Umbilical cord (tissue), 2 donors: ENCODE measurements around the gene PLCL1. TPM values are rescaled to one million over a fixed set of nuclear protein-coding genes. Genes with fewer than 3 reads are reported as not detected.
"Not testable (repeated sequence)": the region's sequence is repeated elsewhere in the genome, so short reads cannot be mapped to it uniquely, and the experiment has no call there.

Experiments
- DNase-seq: peaks from one replicate; pipeline ENCODE4 v3.0.0-alpha.2; 2015; ENCODE audit warnings: low spot score
- total RNA-seq: library from RNA; depleted of rRNA; stranded (reverse); fragments of >200 nt; gene quantifications from one replicate; pipeline ENCODE4 v1.2.3, GENCODE V29; 2014; ENCODE audit warnings: low replicate concordance; ENCODE audit not compliant: insufficient read depth

PLCL1 gene
- total RNA-seq, 1 donor from 2014 or later: 13.5 TPM

DNA sequence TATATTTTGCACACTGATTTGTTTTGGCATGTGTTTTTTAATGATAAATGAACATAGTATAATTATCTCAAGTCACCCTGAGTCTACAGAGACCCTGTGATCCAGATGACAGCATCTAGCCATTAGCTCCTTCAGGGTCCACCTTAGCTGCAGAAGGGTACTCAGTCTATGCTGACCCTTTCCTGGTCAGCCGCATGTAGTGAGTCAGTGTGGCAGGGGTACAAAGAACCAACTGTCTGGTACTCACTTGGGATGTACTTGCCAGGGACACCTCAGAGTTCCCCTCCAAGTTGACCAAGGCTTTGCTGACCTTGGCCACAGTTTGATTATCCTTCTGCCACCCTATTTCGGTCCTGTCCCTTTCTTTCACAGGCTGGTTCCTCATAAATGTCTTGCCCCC is 369.5 kb downstream of the PLCL1 start:
- DNase-seq: no peak

DNA sequence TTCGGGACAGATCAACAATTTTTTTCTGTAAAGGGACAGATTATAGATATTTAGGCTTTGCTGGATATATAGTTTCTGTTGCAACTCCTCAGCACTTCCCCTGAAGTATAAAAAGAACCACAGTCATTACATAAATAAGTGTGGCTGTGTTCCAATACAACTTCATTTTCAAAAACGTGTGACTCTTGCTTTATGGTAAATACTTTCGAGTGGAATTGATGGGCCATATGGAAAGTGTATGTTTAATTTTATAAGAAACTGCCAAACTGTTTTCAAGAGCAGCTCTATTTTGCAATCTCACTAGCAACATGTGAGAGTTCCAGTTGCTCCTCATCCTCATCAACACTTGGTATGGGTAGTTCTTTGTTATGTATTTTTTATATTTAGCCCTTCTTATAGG is 370.9 kb downstream of the PLCL1 start:
- DNase-seq: no peak

DNA sequence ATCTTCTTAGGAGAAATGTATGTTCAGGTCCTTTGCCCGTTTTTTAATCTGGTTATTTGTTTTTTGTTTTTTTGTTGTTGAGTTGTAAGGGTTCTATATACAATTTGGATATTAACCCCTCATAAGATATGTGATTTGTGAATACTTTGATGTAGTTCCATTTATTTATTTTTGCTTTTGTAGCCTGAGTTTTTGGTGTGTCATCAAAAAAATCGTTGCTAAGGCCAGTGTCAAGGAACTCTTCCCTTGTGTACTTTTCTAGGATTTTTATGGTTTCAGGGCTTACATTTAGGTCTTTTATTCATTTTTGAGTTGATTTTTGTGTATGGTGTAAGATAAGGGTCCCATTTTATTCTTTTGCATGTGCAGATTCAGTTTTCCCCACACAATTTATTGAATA is 372.6 kb downstream of the PLCL1 start:
- DNase-seq: no peak

DNA sequence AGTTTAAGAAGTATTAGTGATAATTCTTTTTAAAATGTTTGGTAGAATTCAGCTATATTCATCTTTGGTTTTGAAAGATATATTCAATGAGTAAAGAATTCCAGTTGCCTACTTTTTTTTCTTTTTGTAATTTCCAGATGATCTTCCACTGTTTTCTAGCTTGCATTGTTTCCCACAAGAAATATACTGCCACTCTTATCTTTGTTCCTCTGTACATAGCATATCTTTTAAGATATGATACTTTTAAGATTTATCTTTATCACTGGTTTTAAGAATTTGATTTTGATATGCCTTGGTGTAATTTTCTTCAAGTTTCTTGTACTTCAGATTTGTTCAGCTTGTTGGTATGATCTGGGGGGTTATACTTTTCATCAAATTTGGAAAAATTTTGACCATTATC is 374.4 kb downstream of the PLCL1 start:
- no peak for DNase-seq

DNA sequence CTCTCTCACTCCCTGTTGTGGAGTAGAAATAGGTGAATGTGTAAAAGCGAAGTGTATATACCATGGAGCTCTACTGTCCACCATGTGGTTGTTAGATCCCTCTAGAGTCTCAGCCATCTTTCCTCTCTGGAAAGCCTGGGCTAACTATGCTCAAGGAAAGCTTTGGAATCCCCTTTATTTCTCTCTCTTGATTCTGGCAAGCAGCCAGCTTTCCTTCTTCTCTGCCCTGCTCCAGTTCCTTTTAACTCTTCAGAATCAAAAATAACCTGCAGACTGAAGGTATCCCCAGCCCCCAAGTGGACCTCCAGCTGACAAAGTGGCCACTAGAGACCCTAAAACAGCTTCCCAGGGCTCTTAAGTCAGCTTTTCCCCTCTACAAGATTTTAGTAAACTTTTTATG is 381.9 kb downstream of the PLCL1 start:
- DNase-seq: no peak

DNA sequence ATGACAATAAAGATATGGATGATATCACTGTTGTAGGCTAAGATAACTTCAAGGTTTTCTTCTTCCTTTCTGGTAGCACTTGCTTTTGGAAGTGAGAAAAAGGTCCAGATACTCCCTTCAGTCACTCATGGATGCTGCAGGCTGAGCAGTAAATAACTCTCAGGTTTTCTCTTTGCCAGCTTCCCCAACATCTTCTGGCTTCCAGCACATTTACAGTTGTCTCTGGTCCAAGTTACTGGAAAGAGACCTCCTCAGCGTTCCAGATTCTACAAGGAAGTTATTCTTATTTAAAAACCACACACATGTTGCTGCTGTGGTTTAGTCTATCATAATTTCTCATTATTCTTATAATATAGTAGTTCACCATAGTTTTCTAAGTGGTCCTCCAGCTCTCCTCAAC is 383.4 kb downstream of the PLCL1 start:
- DNase-seq: no peak

DNA sequence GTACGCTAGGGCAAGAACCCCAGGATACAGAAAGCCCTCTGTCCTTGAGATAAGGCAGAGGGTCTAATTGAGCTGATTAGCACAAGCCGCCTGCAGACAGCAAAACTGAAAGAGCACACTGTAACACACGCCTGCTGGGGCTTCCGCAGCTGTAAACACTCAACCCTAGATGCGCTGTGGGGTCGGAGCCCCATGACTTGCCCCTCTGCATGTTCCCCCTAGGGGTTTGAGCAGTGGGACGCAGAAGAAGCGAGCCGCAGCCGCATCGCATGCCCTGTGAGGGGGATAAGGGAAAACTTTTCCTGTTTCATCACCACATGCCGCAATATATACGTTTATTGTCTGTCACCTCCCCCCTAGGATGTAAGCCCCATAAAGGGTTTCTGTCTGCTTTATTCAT is 384.6 kb downstream of the PLCL1 start:
- no peak for DNase-seq

DNA sequence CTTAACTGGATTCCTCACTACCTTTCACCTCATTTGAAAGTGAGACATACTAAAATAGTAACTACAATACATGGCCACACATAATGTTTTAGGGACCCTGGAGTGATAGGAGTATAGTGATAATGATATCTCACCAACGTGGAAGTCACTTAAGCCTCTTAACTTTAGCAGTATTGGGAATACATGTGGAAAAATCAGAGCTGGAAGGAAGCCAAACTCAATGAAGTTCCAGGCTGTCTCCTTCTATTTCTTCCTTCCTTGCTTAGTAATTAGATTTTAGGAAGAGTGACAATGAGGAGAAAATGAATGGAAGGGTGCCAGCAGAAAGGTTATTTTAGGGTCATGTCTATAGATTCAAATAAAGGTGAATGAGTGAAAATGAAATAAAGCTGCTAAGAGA is 387.3 kb downstream of the PLCL1 start:
- no peak for DNase-seq

DNA sequence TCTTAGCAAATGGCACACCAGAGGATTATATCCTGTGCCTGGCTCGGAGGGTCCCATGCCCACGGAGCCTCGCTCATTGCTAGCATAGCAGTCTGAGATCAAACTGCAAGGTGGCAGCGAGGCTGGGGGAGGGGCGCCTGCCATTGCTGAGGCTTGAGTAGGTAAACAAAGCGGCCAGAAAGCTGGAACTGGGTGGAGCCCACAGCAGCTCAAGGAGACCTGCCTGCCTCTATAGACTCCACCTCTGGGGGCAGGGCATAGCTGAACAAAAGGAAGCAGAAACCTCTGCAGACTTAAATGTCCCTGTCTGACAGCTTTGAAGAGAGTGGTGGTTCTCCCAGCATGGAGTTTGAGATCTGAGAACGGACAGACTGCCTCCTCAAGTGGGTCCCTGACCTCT is 392.2 kb downstream of the PLCL1 start:
- DNase-seq: not testable (repeated sequence)

Other genes starting within 250 kb of the PLCL1 start
- 18.1 TPM for gene RFTN2, start 129.0 kb upstream of the PLCL1 start, total RNA-seq
- gene MARS2, start 99.2 kb upstream of the PLCL1 start, total RNA-seq: 8.7 TPM
- 5.5 TPM for gene BOLL, start 19.3 kb upstream of the PLCL1 start, total RNA-seq